Measurements from ENCODE around the gene CYFIP2.

The CYFIP2 gene

DNA sequence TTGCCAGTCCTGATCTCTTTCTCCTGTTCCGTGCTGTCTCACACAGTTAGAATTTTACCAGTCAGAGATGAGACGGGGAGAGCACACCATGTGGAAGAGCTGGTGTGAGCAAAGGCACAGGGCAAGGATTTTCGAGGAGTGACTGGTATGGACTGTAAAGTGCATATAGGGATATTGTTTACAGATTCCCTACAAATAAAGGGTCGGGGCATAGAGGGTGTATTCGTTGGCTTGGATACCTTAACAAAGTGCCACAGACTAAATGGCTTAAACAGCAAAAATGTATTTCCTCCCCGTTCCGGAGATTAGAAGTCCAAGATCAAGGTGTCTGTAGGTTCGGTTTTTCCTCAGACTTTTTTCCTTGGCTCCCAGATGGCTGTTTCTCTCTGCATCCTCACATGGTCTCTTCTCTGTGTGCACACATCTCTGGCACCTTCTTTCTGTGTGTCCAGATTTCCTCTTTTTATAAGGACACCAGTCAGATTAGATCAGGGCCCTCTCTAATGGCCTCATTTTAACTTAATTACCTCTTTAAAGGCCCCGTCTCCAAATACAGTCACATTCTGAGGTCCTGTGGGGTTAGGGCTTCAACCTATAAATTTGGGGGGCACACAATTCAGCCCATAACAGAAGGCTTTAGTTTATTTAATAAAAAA is 23.4 kb downstream of the CYFIP2 start:
- DNase-seq = no peak

- DNase-seq = no peak
These were observed 24.4 kb downstream of the CYFIP2 start for GRCh38 chr5:157290156-157290980.

- no peak for DNase-seq
These were observed 25.2 kb downstream of the CYFIP2 start for GRCh38 chr5:157290981-157291711.

- DNase-seq = no peak
These were observed 26.7 kb downstream of the CYFIP2 start for GRCh38 chr5:157292599-157292998.

- no peak for DNase-seq
These were observed 28.6 kb downstream of the CYFIP2 start for GRCh38 chr5:157294407-157295091.

DNA sequence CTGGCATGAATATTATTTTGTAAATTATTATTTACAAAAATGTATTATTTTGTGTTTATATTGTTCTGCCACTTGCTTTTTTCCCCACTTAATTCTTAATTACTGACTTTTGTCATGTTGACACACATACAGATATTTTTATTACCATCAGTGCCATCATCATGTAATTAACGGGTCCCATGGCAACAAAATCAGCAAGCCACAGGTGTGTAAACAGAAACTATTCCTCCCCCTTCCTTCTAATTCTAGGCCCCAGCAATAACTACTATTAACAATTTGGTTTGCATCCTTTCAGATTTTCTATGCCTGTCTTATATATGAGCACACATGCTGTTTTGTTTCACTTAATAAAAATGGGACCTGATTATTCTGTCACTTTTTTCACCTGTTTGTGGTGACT is 29.3 kb downstream of the CYFIP2 start:
- DNase-seq = no peak

DNA sequence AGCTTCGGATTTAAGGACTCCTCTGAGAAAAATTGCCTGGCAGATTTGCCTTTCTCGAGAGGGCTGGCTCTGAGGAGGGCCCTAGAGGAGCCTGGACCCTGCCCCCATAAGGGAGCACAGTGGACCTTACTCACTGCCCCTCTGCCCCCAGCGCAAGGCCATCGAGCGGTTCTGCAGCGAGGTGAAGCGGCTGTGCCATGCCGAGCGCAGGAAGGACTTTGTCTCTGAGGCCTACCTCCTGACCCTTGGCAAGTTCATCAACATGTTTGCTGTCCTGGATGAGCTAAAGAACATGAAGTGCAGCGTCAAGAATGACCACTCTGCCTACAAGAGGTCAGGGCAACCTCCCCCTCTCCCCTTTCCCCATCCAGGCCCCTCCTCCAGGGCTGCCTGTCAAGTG is 34.6 kb downstream of the CYFIP2 start:
- DNase-seq = no peak

GRCh38 chr5:157301066-157301465 is 35.1 kb downstream of the CYFIP2 start:
- no peak for DNase-seq

GRCh38 chr5:157303023-157303422 is 37.1 kb downstream of the CYFIP2 start:
- no peak for DNase-seq

DNA sequence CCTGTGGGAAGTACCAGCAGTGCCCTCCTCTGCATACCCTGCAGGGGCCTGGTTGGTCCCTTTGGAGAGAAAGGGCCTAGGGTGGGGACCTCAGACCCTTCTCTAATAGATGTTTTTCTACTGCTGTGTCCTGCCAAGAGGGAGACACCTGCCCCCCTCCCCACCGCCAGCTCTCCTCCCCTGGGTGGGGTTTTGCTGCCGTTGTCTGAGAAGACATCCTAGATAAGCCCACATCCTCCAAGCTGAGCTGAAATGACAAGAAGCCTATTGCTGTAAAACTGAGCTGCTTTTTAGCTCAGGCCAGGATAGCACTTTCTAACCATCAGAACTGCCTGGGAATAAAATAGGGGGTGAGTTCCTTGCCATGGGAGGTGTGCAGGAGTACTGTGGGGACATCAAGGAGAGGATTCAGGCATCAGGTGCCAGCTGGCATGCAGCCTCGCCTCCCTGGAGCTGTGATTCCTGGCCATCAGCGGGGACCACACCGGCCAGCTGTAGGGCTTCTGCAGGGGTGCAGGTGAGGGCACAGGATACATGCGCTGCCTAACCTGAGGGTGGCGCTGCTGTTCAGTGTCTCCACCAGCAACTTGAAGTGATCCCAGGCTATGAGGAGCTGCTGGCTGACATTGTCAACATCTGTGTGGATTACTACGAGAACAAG is 37.9 kb downstream of the CYFIP2 start:
- peak; percentile 33 to 37 for DNase-seq

DNA sequence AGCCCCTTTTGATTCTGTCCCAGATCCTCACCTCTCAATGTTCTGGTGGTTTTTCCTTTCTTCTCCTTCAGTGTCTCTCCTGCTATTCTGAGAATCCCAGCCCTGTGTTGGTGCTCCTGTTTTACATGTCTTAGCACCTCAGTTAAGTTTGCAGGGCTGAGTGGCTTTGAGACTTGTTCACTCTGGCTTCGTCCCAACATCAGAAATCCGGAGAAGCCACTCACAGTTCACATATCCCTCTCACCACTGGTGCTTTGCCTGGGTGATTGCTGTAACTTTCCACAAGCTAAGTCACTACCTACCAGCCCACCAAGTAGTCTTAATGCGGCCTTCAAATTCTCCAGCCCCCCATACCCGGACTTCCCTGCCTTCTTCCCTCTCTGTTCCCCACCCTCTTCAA is 40.2 kb downstream of the CYFIP2 start:
- DNase-seq = no peak

DNA sequence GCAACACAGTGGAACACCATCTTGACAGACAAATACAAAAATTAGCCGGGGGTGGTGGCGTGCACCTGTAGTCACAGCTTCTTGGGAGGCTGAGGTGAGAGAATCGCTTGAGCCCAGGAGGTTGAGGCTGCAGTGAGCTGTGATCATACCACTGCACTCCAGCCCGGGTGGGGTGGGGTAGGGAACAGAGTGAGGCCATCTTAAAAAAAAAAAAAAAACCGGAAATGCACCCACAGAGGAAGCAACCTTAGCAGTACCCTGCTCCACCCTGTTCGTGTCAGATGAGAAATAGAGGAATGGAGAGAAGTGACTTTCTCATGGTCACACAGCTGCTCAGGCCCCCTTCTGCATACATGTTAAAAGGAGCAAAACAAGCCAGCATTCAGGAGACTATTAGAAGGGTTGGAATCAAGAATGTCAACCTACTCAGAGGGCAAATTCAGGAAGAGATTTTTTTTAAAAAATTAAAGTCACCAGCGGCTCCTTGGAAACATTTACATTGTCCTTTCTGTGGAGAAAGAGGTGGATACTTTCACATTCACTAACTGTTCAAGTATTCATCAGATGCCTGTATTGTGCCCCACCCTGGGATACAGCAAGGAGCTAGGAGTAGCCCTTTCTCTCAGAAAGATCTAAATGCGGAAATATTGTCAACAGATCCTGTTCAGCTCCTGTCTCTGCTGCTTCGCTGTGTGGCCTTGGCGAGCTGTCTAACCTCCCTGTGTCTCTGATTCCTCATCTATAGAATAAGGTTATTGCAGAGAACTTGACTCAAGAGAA is 41.0 kb downstream of the CYFIP2 start:
- peak; percentile 15 to 20 for DNase-seq

- peak; percentile 25 to 26 for DNase-seq
These were observed 43.0 kb downstream of the CYFIP2 start for GRCh38 chr5:157308836-157309465.

- DNase-seq = no peak
These were observed 43.9 kb downstream of the CYFIP2 start for GRCh38 chr5:157309796-157310195.

DNA sequence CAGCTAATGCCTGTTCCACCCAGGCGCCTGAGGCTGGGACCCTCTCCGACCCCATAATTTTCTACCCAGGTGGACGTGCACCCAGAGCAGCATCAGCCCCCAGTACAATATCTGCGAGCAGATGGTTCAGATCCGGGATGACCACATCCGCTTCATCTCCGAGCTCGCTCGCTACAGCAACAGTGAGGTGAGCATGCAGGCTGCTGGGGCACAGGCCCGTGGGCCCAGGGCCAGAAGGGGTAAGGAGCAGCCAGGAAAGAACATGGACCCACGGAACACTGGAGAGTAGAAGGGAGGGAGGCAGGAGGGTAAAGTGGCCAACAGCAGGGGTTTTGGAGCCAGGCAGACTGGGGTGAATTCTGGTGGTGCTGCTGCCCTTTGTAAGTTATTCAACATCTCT is 45.7 kb downstream of the CYFIP2 start:
- no peak for DNase-seq

- DNase-seq = peak; percentile 64 to 72
These were observed 46.6 kb downstream of the CYFIP2 start for GRCh38 chr5:157312492-157312891.

DNA sequence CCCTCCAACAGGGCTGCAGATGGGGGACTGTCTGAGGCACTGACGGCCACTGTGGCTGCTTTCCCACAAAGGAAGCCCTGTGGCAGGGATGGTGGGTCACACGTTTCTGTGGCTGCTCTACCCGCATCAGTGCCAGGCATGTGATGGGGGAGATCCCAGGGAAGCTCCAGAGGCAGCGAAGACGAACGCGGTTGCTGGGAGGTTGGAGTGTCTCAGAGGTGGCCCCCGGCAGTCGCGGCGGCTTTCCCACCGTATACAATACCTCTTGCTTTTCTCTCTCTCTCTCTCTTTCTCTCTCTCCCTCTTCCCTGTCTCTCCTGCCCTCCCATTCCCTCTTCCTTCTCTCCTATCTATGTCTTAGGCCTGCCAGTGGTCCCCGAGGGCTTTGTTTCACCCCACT is 56.7 kb downstream of the CYFIP2 start:
- DNase-seq = no peak

GRCh38 chr5:157323107-157323706 is 57.3 kb downstream of the CYFIP2 start:
- DNase-seq = no peak

DNA sequence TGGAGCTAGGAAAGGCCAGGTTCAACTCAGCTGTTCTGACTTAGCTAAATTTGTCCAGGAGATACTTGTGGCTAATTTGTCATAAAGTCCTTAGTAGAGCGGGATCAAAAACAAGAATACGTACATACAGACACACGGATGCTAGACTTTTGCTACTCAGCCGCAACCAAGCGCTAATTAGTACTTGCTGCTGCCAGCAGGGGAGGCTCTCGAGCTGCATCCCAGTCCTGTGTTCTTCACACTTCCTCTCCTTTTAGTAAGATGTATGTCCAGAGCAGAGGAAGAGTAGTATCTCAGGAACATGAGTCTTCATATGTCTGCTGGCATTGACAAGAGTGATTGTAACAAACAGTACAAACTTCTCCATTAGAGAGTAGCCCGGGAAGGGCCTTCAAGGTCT is 58.3 kb downstream of the CYFIP2 start:
- no peak for DNase-seq

GRCh38 chr5:157326440-157327005 is 60.6 kb downstream of the CYFIP2 start:
- no peak for DNase-seq

GRCh38 chr5:157327771-157328170 is 61.8 kb downstream of the CYFIP2 start:
- DNase-seq = no peak
